ENCODE results near the gene NHP2. TPM values are rescaled to one million over a fixed set of nuclear protein-coding genes. Genes with fewer than 3 reads are reported as not detected.

The NHP2 gene
- total RNA-seq, 2 donors from 2014 or later = 270 to 284 TPM

DNA sequence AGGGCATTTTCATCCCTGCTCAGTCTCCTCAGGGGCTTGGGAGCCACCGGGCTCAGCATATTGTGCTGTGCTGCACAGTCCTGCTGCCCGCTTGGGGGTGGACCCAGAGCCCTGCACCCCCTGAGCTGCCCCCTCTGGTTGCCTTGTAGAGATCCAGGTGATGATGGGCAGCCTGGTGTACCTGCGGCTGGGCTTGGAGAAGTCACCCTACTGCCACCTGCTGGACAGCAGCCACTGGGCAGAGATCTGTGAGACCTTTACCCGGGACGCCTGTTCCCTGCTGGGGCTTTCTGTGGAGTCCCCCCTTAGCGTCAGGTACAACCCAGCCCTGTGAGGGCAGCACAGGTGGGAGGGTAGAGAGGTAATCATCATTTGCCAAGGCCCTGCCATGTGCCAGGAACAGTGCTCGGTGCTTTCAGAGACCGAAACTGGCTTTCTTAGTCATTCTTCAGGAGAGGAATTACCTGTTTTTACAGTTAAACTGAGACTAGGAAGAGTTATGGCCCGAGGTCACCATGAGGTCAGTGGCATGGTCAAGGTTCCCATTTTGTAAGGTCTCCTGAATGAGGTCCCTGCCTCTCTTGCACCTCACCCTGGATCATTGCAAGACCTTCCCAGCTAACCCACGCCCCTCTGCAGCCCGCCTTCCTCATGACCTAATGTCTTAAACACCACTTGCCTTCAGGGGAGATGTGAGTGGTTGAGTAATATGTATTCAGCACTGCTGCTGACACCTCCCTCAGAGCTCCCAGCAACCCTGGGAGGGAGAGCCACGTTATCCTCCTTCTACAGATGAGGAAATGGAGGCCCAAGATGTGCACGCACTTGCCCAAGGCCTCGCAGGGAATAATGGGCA is 7.5 kb downstream of the NHP2 start:
- peak; percentile 75 for DNase-seq (ENCODE audit: low spot score)
- H3K4me3 ChIP-seq = no peak overlapping the region
- no peaks in the 10 kb centered on the region for H3K9me3 ChIP-seq
- H3K27me3 ChIP-seq (replicated peaks; ENCODE audit: insufficient read depth) = no peaks in the 10 kb centered on the region
- no peak overlapping the region for H3K27ac ChIP-seq
- H3K4me1 ChIP-seq (replicated peaks) = no peaks in the 10 kb centered on the region
- 55% methylated on average over 13 of the region's 14 CpGs for WGBS
- peaks cover 3 to 23% of the 10 kb centered on the region in 2 donors for H3K36me3 ChIP-seq
- intact Hi-C loops (cut with DNase I) = no loop called here
- TF ChIP-seq POLR2A (IDR thresholded peaks at IDR 0.05) (no peak), POLR2AphosphoS5 (IDR thresholded peaks at IDR 0.05) (peak; percentile 22)
- TF ChIP-seq, protein P1, sequence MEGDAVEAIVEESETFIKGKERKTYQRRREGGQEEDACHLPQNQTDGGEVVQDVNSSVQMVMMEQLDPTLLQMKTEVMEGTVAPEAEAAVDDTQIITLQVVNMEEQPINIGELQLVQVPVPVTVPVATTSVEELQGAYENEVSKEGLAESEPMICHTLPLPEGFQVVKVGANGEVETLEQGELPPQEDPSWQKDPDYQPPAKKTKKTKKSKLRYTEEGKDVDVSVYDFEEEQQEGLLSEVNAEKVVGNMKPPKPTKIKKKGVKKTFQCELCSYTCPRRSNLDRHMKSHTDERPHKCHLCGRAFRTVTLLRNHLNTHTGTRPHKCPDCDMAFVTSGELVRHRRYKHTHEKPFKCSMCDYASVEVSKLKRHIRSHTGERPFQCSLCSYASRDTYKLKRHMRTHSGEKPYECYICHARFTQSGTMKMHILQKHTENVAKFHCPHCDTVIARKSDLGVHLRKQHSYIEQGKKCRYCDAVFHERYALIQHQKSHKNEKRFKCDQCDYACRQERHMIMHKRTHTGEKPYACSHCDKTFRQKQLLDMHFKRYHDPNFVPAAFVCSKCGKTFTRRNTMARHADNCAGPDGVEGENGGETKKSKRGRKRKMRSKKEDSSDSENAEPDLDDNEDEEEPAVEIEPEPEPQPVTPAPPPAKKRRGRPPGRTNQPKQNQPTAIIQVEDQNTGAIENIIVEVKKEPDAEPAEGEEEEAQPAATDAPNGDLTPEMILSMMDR (IDR thresholded peaks at IDR 0.05) = peak in 3 of 4 experiments; percentile 71 to 87 (median 74)

DNA sequence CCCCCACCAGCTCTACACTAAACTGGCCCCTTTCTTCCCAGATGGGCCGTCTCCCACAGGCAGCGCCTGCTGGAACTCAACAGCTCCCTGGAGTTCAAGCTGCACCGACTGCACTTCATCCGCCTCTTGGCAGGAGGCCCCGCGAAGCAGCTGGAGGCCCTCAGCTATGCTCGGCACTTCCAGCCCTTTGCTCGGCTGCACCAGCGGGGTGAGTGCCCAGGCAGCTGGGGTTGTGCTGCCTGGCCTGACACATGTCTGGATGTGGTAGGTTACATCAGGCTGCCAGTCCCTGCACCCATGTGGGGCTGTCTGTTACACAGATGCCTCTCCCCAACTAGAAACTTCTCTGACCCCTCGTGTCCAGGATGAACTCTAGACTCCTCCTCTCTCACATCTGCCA is 9.8 kb downstream of the NHP2 start:
- no peak for DNase-seq (ENCODE audit: low spot score)
- Histone ChIP-seq H3K27ac (no peak overlapping the region), H3K4me3 (no peak overlapping the region), H3K36me3 (peaks cover 3 to 21% of the 10 kb centered on the region in 2 donors), H3K9me3 (no peaks in the 10 kb centered on the region), H3K27me3 (replicated peaks; ENCODE audit: insufficient read depth) (no peaks in the 10 kb centered on the region), H3K4me1 (replicated peaks) (no peaks in the 10 kb centered on the region)
- 31% methylated on average over 9 of the region's 10 CpGs for WGBS
- intact Hi-C loops (cut with DNase I) = no loop called here
- TF ChIP-seq, protein P1 (IDR thresholded peaks at IDR 0.05) = no peak
- TF ChIP-seq POLR2AphosphoS5 (IDR thresholded peaks at IDR 0.05) (no peak), POLR2A (IDR thresholded peaks at IDR 0.05) (no peak)

DNA sequence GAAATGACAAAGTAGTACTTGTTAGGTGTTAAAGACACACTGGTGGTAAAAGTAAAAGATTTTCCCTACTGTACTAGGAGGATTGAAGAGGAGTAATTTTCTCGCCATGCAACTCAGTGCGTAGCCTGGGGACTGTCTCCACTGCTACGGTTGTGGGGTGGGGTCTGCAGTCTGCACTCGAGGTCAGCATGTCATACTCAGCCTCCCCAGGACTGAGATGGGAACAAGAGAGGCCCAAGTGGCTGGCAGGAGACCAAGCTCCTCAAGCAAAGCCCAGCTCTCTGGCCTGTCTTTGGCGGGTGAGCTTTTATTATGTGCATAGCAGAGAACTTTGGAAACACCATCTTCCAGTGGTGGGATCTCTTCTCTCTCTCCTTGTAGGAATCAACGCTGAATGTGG is 10.4 kb downstream of the NHP2 start:
- Histone ChIP-seq H3K4me3 (no peak overlapping the region), H3K36me3 (peaks cover 3 to 14% of the 10 kb centered on the region in 2 donors), H3K4me1 (replicated peaks) (no peaks in the 10 kb centered on the region), H3K27ac (no peak overlapping the region), H3K27me3 (replicated peaks; ENCODE audit: insufficient read depth) (no peaks in the 10 kb centered on the region), H3K9me3 (no peaks in the 10 kb centered on the region)
- DNase-seq (ENCODE audit: low spot score) = no peak
- intact Hi-C loops (cut with DNase I) = no loop called here
- WGBS = 70% methylated on average over 6 of the region's 6 CpGs
- TF ChIP-seq POLR2AphosphoS5 (IDR thresholded peaks at IDR 0.05) = no peak
- TF ChIP-seq, protein P1 (IDR thresholded peaks at IDR 0.05) = no peak
- TF ChIP-seq POLR2A (IDR thresholded peaks at IDR 0.05) = no peak

DNA sequence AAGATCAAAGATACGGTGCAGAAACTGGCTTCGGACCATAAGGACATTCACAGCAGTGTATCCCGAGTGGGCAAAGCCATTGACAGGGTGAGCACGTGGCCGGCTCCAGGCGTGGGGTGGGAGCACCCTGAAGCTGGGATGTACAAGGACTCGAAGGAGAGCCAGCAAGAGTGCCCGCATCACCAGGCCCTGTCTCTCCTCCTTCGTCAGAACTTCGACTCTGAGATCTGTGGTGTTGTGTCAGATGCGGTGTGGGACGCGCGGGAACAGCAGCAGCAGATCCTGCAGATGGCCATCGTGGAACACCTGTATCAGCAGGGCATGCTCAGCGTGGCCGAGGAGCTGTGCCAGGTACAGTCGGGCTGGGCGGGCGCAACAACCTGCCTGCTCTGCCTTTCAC is 11.0 kb downstream of the NHP2 start:
- no peaks in the 10 kb centered on the region for H3K27me3 ChIP-seq (replicated peaks; ENCODE audit: insufficient read depth)
- WGBS = 89% methylated on average over 20 of the region's 20 CpGs
- H3K4me3 ChIP-seq = no peak overlapping the region
- DNase-seq (ENCODE audit: low spot score) = no peak
- H3K9me3 ChIP-seq = no peaks in the 10 kb centered on the region
- H3K4me1 ChIP-seq (replicated peaks) = no peaks in the 10 kb centered on the region
- TF ChIP-seq POLR2A (IDR thresholded peaks at IDR 0.05) (no peak), POLR2AphosphoS5 (IDR thresholded peaks at IDR 0.05) (no peak)
- TF ChIP-seq, protein P1 (IDR thresholded peaks at IDR 0.05) = no peak
- intact Hi-C loops (cut with DNase I) = no loop called here
- peaks cover 3 to 8% of the 10 kb centered on the region in 2 donors for H3K36me3 ChIP-seq
- H3K27ac ChIP-seq = no peak overlapping the region

DNA sequence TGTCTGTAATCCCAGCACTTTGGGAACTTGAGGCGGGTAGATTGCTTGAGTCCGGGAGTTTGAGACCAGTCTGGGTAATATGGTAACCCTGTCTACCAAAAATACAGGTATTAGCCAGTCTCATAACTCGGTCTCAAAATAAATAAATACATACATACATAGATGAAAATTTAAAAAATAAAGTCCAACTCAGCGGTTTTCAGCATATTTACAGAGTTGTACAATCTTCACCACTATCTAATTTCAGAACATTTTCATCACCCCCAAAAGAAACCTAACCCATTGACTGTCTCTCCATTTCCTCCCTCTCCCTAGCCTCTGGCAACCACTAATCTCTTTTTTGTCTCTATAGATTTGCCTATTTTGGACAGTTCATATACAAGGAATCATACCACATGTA is 12.1 kb downstream of the NHP2 start:
- no peak overlapping the region for H3K4me3 ChIP-seq
- H3K27me3 ChIP-seq (replicated peaks; ENCODE audit: insufficient read depth) = no peaks in the 10 kb centered on the region
- intact Hi-C loops (cut with DNase I) = no loop called here
- no peak overlapping the region for H3K27ac ChIP-seq
- peaks cover 3% of the 10 kb centered on the region in 2 donors for H3K36me3 ChIP-seq
- no peaks in the 10 kb centered on the region for H3K9me3 ChIP-seq
- 97% methylated on average over 4 of the region's 4 CpGs for WGBS
- TF ChIP-seq, protein P1 (IDR thresholded peaks at IDR 0.05) = no peak
- TF ChIP-seq POLR2A (IDR thresholded peaks at IDR 0.05) = no peak
- TF ChIP-seq POLR2AphosphoS5 (IDR thresholded peaks at IDR 0.05) = no peak
- no peak for DNase-seq (ENCODE audit: low spot score)
- H3K4me1 ChIP-seq (replicated peaks) = no peaks in the 10 kb centered on the region
